HG03354 (cell line): Measurements from ENCODE around the gene ELFN2.

Experiments
- ATAC-seq: cut with Tn5 transposase; IDR thresholded peaks from one replicate; pipeline ENCODE4 v1.9.1; 2021; ENCODE audit warnings: mild to moderate bottlenecking; ENCODE audit not compliant: unreplicated experiment, poor library complexity, severe bottlenecking

The ELFN2 gene

GRCh38 chr22:37431366-37431765 is 4.1 kb upstream of the ELFN2 start:
- ATAC-seq = no peak

GRCh38 chr22:37430941-37431340 is 3.7 kb upstream of the ELFN2 start:
- ATAC-seq = no peak

GRCh38 chr22:37428649-37429586 is 1.6 kb upstream of the ELFN2 start:
- no peak for ATAC-seq

GRCh38 chr22:37427711-37428635 is 694 bp upstream of the ELFN2 start:
- ATAC-seq = no peak

- no peak for ATAC-seq
Measured at GRCh38 chr22:37426706-37427134, 559 bp downstream of the ELFN2 start.

GRCh38 chr22:37425800-37426705 is 1.2 kb downstream of the ELFN2 start:
- no peak for ATAC-seq

GRCh38 chr22:37425369-37425768 is 1.9 kb downstream of the ELFN2 start:
- no peak for ATAC-seq

GRCh38 chr22:37423283-37423682 is 4.0 kb downstream of the ELFN2 start:
- no peak for ATAC-seq

- no peak for ATAC-seq
Measured at GRCh38 chr22:37421468-37421877, 5.8 kb downstream of the ELFN2 start.

GRCh38 chr22:37420686-37421467 is 6.4 kb downstream of the ELFN2 start:
- no peak for ATAC-seq

- ATAC-seq = no peak
Measured at GRCh38 chr22:37419969-37420685, 7.2 kb downstream of the ELFN2 start.

GRCh38 chr22:37419370-37419968 is 7.8 kb downstream of the ELFN2 start:
- no peak for ATAC-seq

- ATAC-seq = no peak
Measured at GRCh38 chr22:37418627-37419369, 8.5 kb downstream of the ELFN2 start.

- no peak for ATAC-seq
Measured at GRCh38 chr22:37417677-37418348, 9.5 kb downstream of the ELFN2 start.

- no peak for ATAC-seq
Measured at GRCh38 chr22:37417264-37417663, 10.0 kb downstream of the ELFN2 start.

- no peak for ATAC-seq
Measured at GRCh38 chr22:37416827-37417226, 10.5 kb downstream of the ELFN2 start.

GRCh38 chr22:37416389-37416788 is 10.9 kb downstream of the ELFN2 start:
- ATAC-seq = no peak
